Left ventricle myocardium superior (tissue), 1 donor: Measurements from ENCODE around the gene CSPG4. TPM values are rescaled to one million over a fixed set of nuclear protein-coding genes. Genes with fewer than 3 reads are reported as not detected.
"Not testable (repeated sequence)": the region's sequence is repeated elsewhere in the genome, so short reads cannot be mapped to it uniquely, and the experiment has no call there.

ENCODE experiments used
- ATAC-seq: fragments of 200-7000 bp; cut with Tn5 transposase; one replicate; pipeline ENCODE4 v1.9.1; 2020; ENCODE audit warnings: mild to moderate bottlenecking, moderate library complexity
- DNase-seq: peaks from one replicate; pipeline ENCODE4 v3.0.0-alpha.2; 2020
- intact Hi-C: fragments of 100-400 bp; cut with micrococcal nuclease; formaldehyde crosslinking; loops from one replicate; pipeline ENCODE4 v1.11.0; 2022
- total RNA-seq: library from RNA; stranded (reverse); fragmentation: NEBNext Ultra II Directional; extraction: Animal tissue kit (Norgen Biotek cat#: 25700); gene quantifications from one replicate; pipeline ENCODE4 v1.2.1, GENCODE V29; 2021
- donor health status: DM: no; HTN: yes; CAD: no; lungs with severe emphysema.

Gene CSPG4
- total RNA-seq, 1 donor from 2014 or later: 5.2 TPM

DNA sequence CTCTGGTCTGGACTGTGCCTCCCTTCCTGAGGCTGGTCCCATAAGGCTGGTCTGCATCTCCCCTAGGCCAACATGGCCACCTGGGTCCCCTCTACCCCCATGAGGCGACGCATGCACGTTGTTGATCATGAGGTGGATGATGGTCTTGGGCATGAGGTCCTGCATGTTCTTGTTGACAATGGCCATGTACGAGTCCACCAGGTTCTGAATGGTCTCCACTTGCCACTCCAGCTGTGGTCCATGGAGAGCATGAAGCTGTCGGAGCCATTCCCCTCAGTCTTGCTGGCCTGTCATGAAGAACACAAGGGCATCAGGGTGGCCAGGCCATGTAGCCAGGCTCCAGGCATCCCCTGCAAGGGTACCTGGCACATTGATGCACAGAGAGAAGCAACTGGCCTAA, 27.1 kb upstream of the CSPG4 start:
- no peak for ATAC-seq
- DNase-seq: no peak
- intact Hi-C loops: loop anchor here (10.0 kb wide), 1 partner anchor 65 kb away; no protein-coding TSS in a partner anchor

- ATAC-seq: peak; percentile 99
- intact Hi-C loops: loop anchor here (10.0 kb wide), 1 partner anchor 66 kb away; no protein-coding TSS in a partner anchor
Measured at GRCh38 chr15:75738647-75739325, 26.1 kb upstream of the CSPG4 start.

GRCh38 chr15:75738014-75738646, 25.5 kb upstream of the CSPG4 start:
- ATAC-seq (peak; percentile 28), DNase-seq (no peak)
- intact Hi-C loops: loop anchor here (10.0 kb wide), 1 partner anchor 67 kb away; no protein-coding TSS in a partner anchor

More at GRCh38 chr15:75738647-75739325, 26.1 kb upstream of the CSPG4 start:
- peak; percentile 97 for DNase-seq

DNA sequence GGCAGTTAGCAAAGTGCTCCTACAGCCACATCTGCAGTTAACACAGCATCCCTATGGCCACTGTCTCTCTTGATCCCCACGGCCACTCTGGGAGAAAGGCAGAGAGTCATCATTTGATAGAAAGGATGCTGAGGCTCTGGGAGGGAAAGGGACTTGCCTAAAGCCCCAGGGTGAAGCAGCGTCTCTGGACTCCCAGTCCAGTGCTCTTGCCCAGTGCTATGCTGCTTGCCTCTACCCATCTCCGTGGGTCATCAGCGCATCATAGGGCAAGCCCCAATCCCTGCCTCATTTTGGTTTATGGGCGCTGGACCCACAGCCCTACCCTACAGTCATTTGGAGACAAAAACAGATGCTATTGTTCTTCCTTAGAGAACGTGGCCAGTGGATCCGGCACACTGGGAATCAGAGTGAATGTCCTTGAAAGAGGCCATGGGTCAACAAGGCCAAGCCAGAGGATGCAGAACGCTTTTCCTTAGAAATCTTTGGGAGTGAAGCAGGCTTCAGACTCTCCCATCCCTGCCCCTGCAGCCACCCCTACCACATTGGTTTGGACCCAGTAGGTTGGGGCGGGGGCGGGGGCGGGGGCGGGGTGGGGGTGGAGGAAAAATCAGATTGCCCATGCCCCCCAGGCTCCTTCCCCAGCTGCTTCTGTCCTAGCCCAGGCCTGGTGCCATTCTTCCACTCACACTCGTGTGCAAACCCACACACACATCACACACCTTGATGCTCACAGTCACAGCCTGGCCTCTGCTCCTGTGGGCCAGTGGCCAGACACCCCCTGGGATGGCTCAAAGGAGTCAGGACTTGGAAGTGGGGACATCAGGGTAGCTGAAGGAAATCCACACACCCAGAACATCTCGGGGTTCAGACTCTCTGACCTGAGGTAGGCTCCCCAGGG, 24.7 kb upstream of the CSPG4 start:
- ATAC-seq, DNase-seq: not testable (repeated sequence)
- intact Hi-C loops: loop anchor here (10.0 kb wide), 1 partner anchor 67 kb away; no protein-coding TSS in a partner anchor

DNA sequence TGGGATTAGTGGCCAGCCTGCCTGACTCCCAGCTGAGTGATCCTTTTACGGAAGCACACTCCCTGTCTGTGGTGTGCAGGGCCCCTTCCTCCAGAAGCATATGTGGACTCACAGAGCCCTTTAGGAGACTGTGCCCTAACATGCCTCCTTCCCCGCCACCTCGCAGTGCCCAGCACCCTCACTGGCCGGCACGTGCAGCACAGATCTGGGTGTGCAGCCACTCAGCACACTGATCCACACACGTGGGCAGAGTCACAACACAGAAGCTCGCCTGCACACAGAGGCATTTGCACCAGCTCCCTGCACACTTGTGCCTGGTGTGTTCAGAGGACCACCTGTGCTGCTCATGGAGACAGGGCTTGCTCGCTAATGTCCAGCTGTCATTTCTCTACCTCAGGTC, 23.6 kb upstream of the CSPG4 start:
- ATAC-seq (no peak), DNase-seq (no peak)
- intact Hi-C loops: loop anchor here (10.0 kb wide), 1 partner anchor 69 kb away; no protein-coding TSS in a partner anchor

GRCh38 chr15:75734861-75735760, 22.5 kb upstream of the CSPG4 start:
- not testable (repeated sequence) for ATAC-seq, DNase-seq
- intact Hi-C loops: loop anchor here (10.0 kb wide), 1 partner anchor 70 kb away; no protein-coding TSS in a partner anchor

DNA sequence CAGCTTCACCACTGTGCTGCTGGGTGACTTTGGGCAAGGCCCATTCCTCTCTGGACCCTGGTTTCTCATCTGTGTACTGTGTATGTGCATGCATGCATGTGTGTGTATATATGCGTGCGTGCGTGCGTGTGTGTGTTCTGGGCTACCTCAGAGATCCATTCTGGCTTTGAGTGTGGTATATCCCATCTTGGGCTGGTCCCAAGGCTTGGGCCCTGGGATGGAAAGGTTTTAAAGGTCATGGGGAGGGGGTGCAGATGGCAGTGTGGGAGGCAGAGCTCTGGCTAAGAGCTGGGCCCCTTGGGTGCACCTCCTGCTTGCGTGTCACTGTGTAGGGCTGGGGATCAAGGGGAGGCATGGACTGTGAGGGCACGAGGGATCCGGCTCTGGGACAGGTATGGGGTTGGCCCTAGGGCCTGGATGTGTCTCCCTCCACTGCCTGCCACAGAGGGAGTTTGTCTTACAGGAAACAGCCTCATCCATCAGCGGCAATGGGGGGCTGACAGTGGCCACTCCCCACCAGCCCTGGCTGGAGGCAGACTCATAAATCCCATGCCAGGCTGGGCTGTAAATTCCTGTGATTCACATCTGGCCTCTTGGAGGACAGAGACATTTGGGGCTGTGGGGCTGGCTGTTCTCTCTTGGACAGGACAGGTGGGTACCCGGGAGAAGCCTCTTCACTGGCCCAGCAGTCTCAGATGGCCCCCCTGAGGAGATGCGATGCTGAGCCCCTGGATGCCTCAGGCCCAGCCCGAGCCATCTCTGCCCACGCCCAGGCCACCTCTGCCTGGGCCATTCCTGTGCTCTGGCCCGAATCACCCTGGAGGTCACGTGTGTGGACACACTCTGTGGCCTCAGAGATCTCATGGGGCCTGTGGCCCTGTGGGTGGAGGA, 21.4 kb upstream of the CSPG4 start:
- intact Hi-C loops: loop anchor here (10.0 kb wide), 1 partner anchor 71 kb away; no protein-coding TSS in a partner anchor
- ATAC-seq (no peak), DNase-seq (no peak)

- ATAC-seq: peak; percentile 77
- intact Hi-C loops: loop anchor here (10.0 kb wide), 1 partner anchor 72 kb away; no protein-coding TSS in a partner anchor
- peak; percentile 70 for DNase-seq
Measured at GRCh38 chr15:75732809-75733451, 20.3 kb upstream of the CSPG4 start.

DNA sequence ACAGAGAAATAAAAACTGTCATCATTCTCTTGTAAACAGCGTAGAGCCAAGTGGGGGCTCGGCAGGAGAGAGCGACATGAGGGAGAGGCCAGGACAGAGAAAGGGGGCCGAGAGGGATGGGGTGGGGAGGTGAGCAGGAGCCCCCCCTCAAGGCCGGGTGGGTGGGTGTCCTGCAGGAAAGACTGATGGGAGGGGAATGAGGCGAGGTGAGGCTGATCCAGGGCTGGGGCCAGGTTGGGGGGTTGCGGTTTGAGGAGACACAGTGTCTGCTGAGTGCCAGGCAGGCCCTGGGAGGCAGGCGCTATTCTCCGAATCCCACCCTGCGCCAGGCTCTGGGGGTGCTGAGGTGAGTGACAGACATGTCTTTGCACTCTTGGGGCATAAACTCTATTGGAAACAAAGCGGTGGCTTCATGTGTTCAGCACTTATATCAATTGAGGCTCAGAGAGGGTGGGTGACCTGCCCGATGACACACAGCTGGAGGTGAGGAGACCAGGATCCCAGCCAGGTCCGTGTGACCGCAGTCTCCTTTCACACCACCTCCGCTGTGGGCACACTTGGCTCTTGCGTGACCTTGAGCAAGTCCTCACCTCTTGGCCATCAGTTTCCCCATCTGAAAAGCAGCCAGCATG, 19.6 kb upstream of the CSPG4 start:
- intact Hi-C loops: loop anchor here (10.0 kb wide), 1 partner anchor 73 kb away; no protein-coding TSS in a partner anchor
- peak; percentile 31 for DNase-seq
- no peak for ATAC-seq

GRCh38 chr15:75731248-75732151, 18.9 kb upstream of the CSPG4 start:
- intact Hi-C loops: loop anchor here (10.0 kb wide), 1 partner anchor 73 kb away; no protein-coding TSS in a partner anchor
- peak; percentile 65 for ATAC-seq
- peak; percentile 68 for DNase-seq

DNA sequence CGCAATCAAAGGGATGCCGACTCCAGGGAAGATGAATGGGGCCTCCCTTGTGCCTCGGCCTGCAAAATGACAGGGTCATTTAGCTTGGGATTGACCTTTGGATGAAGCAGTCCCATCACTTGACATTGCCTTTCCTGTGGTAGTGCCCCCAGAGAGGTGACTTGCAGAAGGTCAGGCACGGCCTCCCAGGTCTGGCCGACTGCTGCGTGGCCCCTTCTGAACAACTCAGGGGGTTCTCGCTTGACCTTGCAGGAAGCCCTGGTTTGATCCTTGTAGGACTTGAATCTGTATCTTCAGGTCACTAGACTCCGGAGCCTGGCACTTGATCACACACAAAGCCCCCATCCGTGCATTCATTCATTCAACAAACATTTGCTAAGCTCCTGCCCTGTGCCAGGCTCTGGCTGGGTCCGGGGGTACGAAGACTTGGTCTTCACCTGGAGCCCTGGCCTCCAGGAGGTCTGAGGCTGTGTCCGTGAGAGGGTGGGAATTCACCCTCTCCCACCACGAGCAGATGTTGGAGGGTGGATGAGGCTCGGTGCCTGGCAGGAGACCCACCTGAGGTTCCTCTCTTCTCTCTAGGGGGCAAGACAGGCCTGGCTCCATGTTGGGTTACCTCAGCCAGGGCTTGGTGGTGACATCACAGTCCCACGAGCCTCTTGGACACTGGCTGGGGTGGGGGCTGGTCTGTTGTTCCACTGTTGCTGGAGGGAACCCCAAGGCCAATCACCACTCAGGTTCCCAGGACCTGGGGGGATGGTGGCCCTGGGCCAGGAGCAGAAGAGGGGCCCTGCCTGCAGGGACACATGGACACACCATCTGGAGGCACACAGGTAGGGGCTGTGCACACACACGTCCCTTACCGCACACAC, 18.0 kb upstream of the CSPG4 start:
- intact Hi-C loops: loop anchor here (10.0 kb wide), 1 partner anchor 74 kb away; no protein-coding TSS in a partner anchor

GRCh38 chr15:75729326-75730069, 16.9 kb upstream of the CSPG4 start:
- intact Hi-C loops: loop anchor here (10.0 kb wide), 1 partner anchor 75 kb away; no protein-coding TSS in a partner anchor
- peak; percentile 1 for DNase-seq
- no peak for ATAC-seq

More for the DNA sequence above, 18.0 kb upstream of the CSPG4 start:
- DNase-seq: peak; percentile 15
- not testable (repeated sequence) for ATAC-seq
